Activated T-helper 1 cell treated with anti-CD3 and anti-CD28 coated beads, Interleukin-12 subunit alpha, Interleukin-12 subunit beta, Interleukin-2, Interleukin-4 antibody, amounts not matched to agents 30 ng/mL and 10 ng/mL and 1 ng/mL, durations not matched to agents 14 hours and 24 hours and 36 hours (primary cell): ENCODE data around the gene MAP3K8. TPM values are rescaled to one million over a fixed set of nuclear protein-coding genes. Genes with fewer than 3 reads are reported as not detected.
"Not testable (repeated sequence)": the region's sequence is repeated elsewhere in the genome, so short reads cannot be mapped to it uniquely, and the experiment has no call there.

Experiments used
- DNase-seq: peaks from one replicate; pipeline ENCODE4 v3.0.0; 2021; ENCODE audit warnings: low spot score
- H3K27ac Mint-ChIP-seq: one replicate; pipeline ENCODE4 v1.8.0; 2021; ENCODE audit warnings: mild to moderate bottlenecking, mixed read lengths
- H3K27me3 Mint-ChIP-seq: one replicate; pipeline ENCODE4 v1.8.0; 2022; ENCODE audit warnings: mild to moderate bottlenecking, moderate library complexity, mixed read lengths; ENCODE audit not compliant: insufficient read depth
- H3K36me3 Mint-ChIP-seq: one replicate; pipeline ENCODE4 v1.8.0; 2021; ENCODE audit warnings: low read depth, mixed read lengths
- H3K4me1 Mint-ChIP-seq: one replicate; pipeline ENCODE4 v1.8.0; 2021; ENCODE audit warnings: low read depth, mixed read lengths
- H3K4me3 Mint-ChIP-seq: one replicate; pipeline ENCODE4 v1.8.0; 2021; ENCODE audit warnings: mild to moderate bottlenecking, moderate library complexity, mixed read lengths
- H3K9me3 Mint-ChIP-seq: one replicate; pipeline ENCODE4 v1.8.0; 2021; ENCODE audit warnings: mixed read lengths
- intact Hi-C: fragments of 100-400 bp; cut with micrococcal nuclease; formaldehyde crosslinking; loops from one replicate; pipeline ENCODE4 v1.15.1; 2024
- total RNA-seq: library from RNA; stranded (reverse); gene quantifications from 2 replicates; pipeline ENCODE4 v1.2.3, GENCODE V29; 2022

The MAP3K8 gene
- total RNA-seq, 1 donor from 2014 or later: 34.7 TPM

DNA sequence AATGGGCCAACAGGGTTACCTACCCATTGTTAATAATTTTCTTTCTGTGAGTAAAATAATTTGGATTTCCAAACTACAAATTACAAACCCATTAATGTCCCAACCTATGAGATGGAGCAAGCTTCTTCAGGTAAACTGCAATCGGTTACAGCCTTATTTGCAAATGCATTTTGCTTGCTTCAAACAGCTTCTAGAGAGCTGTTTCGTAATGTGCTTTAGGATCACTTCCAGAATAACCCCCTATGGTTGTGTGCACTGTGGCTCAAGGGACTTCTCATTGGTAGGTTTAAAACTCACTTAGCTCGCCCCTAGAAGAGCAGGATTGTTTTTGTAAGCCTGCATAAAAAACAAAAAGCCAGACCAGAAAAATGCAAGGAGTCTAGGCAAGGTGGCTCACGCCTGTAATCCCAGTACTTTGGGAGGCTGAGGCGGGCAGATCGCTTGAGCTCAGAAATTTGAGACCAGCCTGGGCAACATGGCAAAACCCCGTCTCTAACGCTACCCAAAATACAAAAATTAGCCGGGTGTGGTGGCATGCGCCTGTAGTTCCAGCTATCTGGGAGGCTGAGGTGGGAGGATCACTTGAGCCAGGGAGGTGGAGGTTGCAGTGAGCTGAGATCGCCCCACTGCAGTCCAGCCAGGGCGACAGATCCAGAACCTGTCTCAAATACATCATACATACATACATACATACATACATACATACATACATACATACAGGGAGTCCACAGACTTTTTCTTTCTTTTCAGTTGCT, 3.3 kb upstream of the MAP3K8 start:
- Mint-ChIP-seq H3K4me3 (peak overlapping the region; percentile 56), H3K36me3 (peaks cover 11% of the 10 kb centered on the region), H3K27me3 (no peaks in the 10 kb centered on the region), H3K9me3 (no peaks in the 10 kb centered on the region), H3K4me1 (peaks cover 52% of the 10 kb centered on the region), H3K27ac (peak overlapping the region; percentile 31)
- intact Hi-C loops: loop anchor here (10.0 kb wide), 3 partner anchors 776 to 1914 kb away; partner anchors contain the start of gene EPC1
- DNase-seq: no peak

DNA sequence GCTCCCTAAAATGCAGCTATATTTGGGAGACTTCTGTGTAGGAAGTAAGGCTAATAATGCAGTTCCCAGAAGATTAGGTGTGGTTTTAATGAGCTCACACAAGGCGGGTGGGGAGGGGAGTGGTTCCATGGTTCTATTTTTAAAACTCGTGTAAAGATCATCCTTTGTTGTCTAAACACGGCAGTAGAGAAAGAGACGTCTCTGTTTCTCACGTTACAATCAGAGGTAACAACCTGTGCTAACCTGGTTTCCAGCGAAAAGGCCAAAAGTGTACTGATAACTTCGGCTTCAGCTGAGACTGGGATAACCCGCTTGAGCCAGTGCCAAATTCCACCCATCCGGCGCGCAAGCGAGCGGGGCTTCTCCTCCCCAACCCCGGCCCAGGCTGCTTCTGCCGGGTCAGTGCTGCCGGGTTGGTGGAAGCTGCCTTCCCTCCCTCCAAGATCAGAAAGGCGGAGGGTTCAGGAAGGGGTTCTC, 2.5 kb upstream of the MAP3K8 start:
- Mint-ChIP-seq H3K27ac (peak overlapping the region; percentile 44), H3K27me3 (no peaks in the 10 kb centered on the region), H3K4me3 (peak overlapping the region; percentile 56), H3K9me3 (no peaks in the 10 kb centered on the region), H3K4me1 (peaks cover 56% of the 10 kb centered on the region), H3K36me3 (peaks cover 14% of the 10 kb centered on the region)
- intact Hi-C loops: loop anchor here (10.0 kb wide), 3 partner anchors 777 to 1913 kb away; partner anchors contain the start of gene EPC1
- no peak for DNase-seq

DNA sequence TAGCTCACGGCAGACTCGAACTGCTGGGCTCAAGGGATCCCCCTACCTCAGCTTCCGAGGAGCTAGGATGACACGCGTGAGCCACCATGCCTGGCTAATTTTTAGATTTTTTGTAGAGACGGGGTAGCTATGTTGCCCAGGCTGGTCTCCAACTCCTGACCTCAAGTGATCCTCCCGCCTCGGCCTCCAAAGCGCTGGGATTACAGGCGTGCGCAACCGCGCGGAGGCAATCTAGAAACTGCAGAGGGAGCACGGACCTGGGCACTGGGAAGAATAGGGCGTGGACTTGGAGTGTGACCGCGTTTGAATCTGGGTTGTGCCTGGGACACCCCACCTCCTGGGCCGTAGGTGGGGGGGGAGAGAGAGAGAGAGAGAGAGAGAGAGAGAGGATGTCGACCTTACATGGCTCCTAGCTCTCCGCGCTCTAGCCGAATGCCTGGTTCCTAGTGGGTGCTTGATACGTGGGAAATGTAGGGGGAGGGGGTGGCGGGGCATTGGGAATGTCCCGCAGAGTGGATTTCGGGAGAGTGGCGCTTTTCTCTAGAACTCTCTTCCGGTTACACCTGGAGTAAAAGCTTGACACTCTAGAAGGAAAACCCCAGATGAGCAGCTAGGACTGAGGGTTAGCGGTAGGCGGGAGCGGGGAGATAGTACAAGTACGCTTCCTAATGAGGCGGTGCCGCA, 1.2 kb upstream of the MAP3K8 start:
- DNase-seq: no peak
- peak overlapping the region; percentile 82 for H3K27ac Mint-ChIP-seq
- intact Hi-C loops: loop anchor here (10.0 kb wide), 3 partner anchors 778 to 1912 kb away; partner anchors contain the start of gene EPC1
- peaks cover 56% of the 10 kb centered on the region for H3K4me1 Mint-ChIP-seq
- H3K27me3 Mint-ChIP-seq: no peaks in the 10 kb centered on the region
- H3K9me3 Mint-ChIP-seq: no peaks in the 10 kb centered on the region
- H3K36me3 Mint-ChIP-seq: peaks cover 27% of the 10 kb centered on the region
- H3K4me3 Mint-ChIP-seq: peak overlapping the region; percentile 94

DNA sequence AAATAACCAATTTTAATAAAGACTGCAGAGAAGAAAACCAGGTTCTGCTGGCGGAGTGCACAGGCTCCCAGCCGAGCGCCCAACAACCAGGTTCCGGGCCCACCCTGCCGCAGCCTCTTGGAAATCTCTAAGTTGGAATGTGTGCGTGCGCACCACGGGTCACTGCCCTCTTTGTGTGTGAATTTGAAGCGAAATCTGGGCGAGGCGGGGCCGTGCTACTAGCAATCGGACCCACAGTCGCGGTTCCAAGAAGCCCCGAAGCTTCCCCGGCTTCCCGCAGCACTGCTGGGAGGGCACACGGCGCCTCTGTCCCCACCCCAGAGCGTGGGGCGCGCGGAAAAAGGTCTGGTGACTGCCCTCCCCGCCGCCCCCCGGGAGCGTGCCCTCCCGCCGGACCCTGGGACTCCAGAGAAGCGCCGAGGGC, 666 bp upstream of the MAP3K8 start:
- Mint-ChIP-seq H3K27ac (peak overlapping the region; percentile 82), H3K4me1 (peaks cover 56% of the 10 kb centered on the region)
- intact Hi-C loops: loop anchor here (10.0 kb wide), 3 partner anchors 779 to 1911 kb away; partner anchors contain the start of gene EPC1

DNA sequence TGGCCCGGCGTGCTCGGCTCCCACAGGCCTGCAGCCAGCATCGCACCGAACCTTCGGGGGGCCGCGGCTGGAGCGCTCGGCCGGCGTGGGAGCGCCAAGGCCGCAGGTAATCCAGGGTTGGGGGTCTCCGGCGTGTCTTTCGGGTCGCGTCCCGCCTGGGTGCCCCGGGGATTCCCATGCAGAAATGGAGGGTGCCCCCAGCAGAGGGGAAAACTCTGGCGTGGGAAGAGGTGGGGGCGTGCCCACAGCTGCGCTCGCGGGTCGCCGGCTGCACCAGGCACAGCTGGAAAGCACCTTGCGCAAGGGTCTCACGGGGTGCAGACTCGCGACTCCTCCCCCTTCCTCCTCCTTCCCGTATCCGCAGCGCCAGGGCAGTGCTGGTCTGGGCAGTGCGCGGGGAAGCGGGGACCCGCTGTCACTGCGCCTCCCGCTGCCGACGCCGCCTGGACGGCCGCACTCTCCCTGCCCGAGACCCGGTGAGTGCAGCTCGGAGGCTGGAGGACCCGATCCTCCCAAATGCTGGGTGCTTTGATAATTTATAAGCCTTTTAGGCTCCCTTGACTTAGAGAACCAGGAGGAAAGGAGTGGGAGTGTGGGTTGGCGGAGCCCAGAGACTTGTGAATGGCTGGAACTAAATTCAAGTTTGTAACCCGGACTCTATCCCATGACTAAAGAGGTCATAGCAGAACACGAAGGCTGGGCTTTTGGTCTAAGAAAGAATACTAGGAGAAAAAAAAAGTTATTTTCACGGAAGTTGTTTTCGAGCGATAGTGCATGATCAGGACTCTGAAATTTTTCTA, 489 bp downstream of the MAP3K8 start:
- peaks cover 41% of the 10 kb centered on the region for H3K36me3 Mint-ChIP-seq

More for the DNA sequence above, 666 bp upstream of the MAP3K8 start:
- Mint-ChIP-seq H3K9me3 (no peaks in the 10 kb centered on the region), H3K36me3 (peaks cover 32% of the 10 kb centered on the region), H3K4me3 (peak overlapping the region; percentile 94), H3K27me3 (no peaks in the 10 kb centered on the region)
- DNase-seq: peak; percentile 45

DNA sequence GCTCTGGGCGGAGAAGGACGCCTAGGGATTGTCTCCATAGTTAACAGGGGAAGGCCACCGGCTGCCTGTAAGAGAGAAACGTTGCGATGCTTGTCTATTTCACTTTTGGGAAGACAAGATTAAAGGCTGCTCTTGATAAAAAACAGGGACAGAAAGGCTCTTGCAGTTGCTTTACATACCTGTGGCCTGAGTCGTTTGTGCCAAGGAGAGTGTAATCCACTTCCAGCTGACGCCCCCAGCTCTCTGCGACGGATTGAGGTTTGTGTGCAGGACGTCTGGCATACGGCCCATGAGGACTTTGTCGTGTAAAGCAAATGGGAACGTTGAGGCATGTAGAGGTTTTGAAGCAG, 1.1 kb downstream of the MAP3K8 start:
- Mint-ChIP-seq H3K4me3 (peak overlapping the region; percentile 94), H3K9me3 (no peaks in the 10 kb centered on the region), H3K27me3 (no peaks in the 10 kb centered on the region), H3K36me3 (peaks cover 44% of the 10 kb centered on the region), H3K4me1 (peaks cover 66% of the 10 kb centered on the region), H3K27ac (peak overlapping the region; percentile 88)
- DNase-seq: no peak
- intact Hi-C loops: loop anchor here (10.0 kb wide), 3 partner anchors 780 to 1910 kb away; partner anchors contain the start of gene EPC1

More for the DNA sequence above, 489 bp downstream of the MAP3K8 start:
- Mint-ChIP-seq H3K4me3 (peak overlapping the region; percentile 94), H3K9me3 (no peaks in the 10 kb centered on the region), H3K27me3 (no peaks in the 10 kb centered on the region), H3K4me1 (peaks cover 61% of the 10 kb centered on the region), H3K27ac (peak overlapping the region; percentile 88)
- intact Hi-C loops: loop anchor here (1.0 to 10.0 kb wide), 4 partner anchors 16 to 1910 kb away; partner anchors contain the start of gene EPC1
- peak; percentile 70 for DNase-seq

DNA sequence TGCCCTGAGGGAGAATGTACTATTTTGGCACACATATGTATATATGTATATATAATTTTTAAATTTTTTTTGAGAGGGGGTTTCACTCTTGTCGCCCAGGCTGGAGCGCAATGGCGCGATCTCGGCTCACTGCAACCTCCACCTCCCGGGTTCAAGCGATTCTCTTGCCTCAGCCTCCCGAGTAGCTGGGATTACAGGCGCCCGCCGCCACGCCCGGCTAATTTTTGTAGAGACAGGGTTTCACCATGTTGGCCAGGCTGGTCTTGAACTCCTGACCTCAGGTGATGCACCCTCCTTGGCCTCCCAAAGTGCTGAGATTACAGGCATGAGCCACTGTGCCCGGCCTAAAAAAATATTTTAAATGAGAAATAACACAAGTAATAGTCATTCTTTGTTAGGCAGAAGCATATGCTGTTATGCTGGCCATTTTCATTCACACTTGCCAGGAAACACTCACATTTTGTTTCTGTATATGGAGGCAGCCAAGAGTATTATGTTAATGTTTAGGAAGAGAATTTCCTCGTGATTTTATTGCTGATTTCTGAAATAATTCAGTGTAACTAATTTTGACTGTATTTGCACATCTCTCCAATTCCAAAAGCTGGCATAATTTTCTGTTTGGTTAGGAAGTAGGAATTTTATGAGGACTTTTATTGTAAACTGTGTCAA, 1.6 kb downstream of the MAP3K8 start:
- H3K36me3 Mint-ChIP-seq: peaks cover 48% of the 10 kb centered on the region

DNA sequence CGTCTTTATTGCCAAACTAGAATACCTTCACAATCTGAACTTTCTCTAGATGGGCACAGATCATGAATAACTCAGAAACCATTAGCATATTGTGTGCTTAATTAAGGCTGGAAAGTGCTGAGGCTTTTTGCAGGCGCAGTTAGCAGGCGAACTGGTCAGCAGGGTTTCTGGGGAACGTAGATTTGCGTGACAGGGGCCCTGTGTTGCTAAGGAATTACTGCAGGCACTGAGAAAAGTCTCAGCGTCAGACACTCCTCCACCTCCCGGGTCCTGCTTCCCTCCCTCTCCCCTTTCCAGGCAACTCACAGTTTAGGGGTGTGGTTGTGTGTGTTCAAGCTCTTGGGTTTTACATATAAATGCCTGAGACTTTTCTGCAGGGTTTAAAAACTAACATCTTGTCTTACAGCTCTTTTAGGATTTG, 2.2 kb downstream of the MAP3K8 start:
- peaks cover 62% of the 10 kb centered on the region for H3K4me1 Mint-ChIP-seq
- intact Hi-C loops: loop anchor here (2.0 to 10.0 kb wide), 5 partner anchors 19 to 1909 kb away; partner anchors contain the start of gene EPC1
- H3K4me3 Mint-ChIP-seq: peak overlapping the region; percentile 94
- peaks cover 49% of the 10 kb centered on the region for H3K36me3 Mint-ChIP-seq
- H3K9me3 Mint-ChIP-seq: no peaks in the 10 kb centered on the region
- H3K27me3 Mint-ChIP-seq: no peaks in the 10 kb centered on the region
- peak overlapping the region; percentile 77 for H3K27ac Mint-ChIP-seq
- DNase-seq: no peak

More for the DNA sequence above, 1.6 kb downstream of the MAP3K8 start:
- not testable (repeated sequence) for H3K27me3 Mint-ChIP-seq, DNase-seq, H3K9me3 Mint-ChIP-seq
- intact Hi-C loops: loop anchor here (2.0 to 10.0 kb wide), 5 partner anchors 19 to 1909 kb away; partner anchors contain the start of gene EPC1
- peaks cover 68% of the 10 kb centered on the region for H3K4me1 Mint-ChIP-seq
- H3K27ac Mint-ChIP-seq: peak overlapping the region; percentile 88
- H3K4me3 Mint-ChIP-seq: peak overlapping the region; percentile 94

DNA sequence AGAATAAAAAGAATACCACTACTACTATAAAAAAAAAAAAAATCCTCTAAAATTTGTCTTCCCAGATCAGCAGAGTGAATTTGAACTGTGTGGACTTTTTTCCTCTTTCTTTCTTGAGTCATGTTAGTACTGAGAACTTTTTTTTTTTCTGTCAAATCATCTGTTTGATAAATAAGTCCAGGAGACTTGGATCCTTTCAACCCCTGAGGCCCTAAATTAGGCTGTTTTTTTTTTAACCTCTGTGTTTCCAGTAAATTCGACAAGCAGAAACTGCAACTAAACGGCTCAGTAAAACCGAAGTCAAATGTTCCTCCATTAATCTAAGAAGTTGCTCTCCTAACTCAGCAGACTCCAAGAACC, 2.7 kb downstream of the MAP3K8 start:
- Mint-ChIP-seq H3K36me3 (peaks cover 47% of the 10 kb centered on the region), H3K4me3 (peak overlapping the region; percentile 94), H3K27me3 (no peaks in the 10 kb centered on the region), H3K4me1 (peaks cover 59% of the 10 kb centered on the region), H3K27ac (peak overlapping the region; percentile 77), H3K9me3 (no peaks in the 10 kb centered on the region)
- DNase-seq: no peak
- intact Hi-C loops: loop anchor here (1.0 to 10.0 kb wide), 12 partner anchors 9 to 1908 kb away; partner anchors contain the start of gene EPC1

DNA sequence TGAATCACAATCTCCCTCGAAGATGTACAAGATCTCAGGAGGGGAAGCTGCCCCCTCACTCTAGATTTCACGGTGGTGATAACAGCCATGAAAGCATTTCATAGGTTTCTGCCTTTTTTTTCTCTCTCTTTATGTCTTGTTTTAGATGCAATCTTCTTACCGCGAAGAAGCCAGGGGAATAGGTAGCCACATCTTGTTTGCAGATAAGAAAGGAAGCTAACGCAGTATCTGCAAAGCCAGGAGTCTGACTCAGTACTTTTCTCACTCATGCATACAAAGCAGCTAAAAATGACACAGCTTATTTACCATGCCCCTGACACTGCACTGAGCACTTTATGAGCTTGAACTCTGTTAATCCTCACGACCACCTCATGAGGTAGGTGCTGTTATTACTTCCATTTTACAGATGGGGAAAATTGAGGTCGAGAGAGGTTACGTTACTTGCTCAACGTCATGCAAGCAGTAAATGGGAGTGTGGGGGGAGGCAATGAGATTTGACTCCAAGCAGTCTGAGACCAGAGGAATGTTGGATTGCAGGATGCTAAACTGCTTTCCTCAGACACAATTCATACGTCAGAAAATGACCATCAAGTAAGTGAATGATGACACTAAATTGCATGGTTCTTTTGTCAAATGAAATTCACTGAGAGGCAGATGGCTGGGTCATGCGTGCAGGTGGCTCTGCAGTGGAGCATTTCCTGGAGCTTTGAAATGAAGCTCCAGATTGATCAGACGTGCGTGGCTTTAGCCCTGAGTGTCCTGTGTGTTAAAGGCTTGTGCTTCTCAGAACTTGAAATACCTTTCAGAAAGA, 3.3 kb downstream of the MAP3K8 start:
- no peaks in the 10 kb centered on the region for H3K9me3 Mint-ChIP-seq
- peak overlapping the region; percentile 77 for H3K27ac Mint-ChIP-seq
- peak overlapping the region; percentile 94 for H3K4me3 Mint-ChIP-seq
- H3K36me3 Mint-ChIP-seq: peaks cover 53% of the 10 kb centered on the region
- intact Hi-C loops: loop anchor here (1.0 to 10.0 kb wide), 12 partner anchors 10 to 1908 kb away; partner anchors contain the start of gene EPC1
- no peaks in the 10 kb centered on the region for H3K27me3 Mint-ChIP-seq
- peaks cover 62% of the 10 kb centered on the region for H3K4me1 Mint-ChIP-seq
- peak; percentile 37 for DNase-seq
